Transverse colon (tissue), 4 donors: ENCODE measurements around the gene CARMIL1. TPM values are rescaled to one million over a fixed set of nuclear protein-coding genes. Genes with fewer than 3 reads are reported as not detected.

ENCODE experiments used
- DNase-seq: peaks from one replicate; pipeline ENCODE4 v3.0.0-alpha.2; 2019
- H3K27ac ChIP-seq, 4 donors: fragments of 200-600 bp; sonication (generic); 2 replicates each; pipeline ENCODE4 v1.5.1; 2016 to 2018; ENCODE audit warnings: inconsistent platforms in 4 of 4
- H3K27me3 ChIP-seq: fragments of 200-600 bp; sonication (generic); 2 replicates; pipeline ENCODE4 v1.5.1; 2017; ENCODE audit warnings: inconsistent platforms
- H3K36me3 ChIP-seq, 4 donors: fragments of 200-600 bp; sonication (generic); 2 replicates each; pipeline ENCODE4 v1.5.1; 2017 to 2019; ENCODE audit warnings: inconsistent platforms in 4 of 4
- H3K4me1 ChIP-seq, 4 donors: fragments of 200-600 bp; sonication (generic); 2 replicates each; pipeline ENCODE4 v1.5.1; 2017 to 2020; ENCODE audit warnings: inconsistent platforms in 4 of 4
- H3K4me3 ChIP-seq, 4 donors: fragments of 200-600 bp; sonication (generic); 1 replicate in 1 of 4; 2 replicates in 3 of 4; pipeline versions ENCODE4 v1.5.1 to v1.6.1; 2017 to 2019; ENCODE audit warnings: inconsistent platforms in 4 of 4
- H3K9me3 ChIP-seq, 2 donors: fragments of 200-600 bp; sonication (generic); 2 replicates each; pipeline ENCODE4 v1.5.1; 2017 to 2019; ENCODE audit warnings: inconsistent platforms in 2 of 2
- EP300 ChIP-seq: sonication (generic); formaldehyde crosslinking; IDR thresholded peaks from one replicate; pipeline ENCODE4 v1.6.1; 2017; ENCODE audit warnings: antibody characterized with exemption, low read depth
- POLR2A ChIP-seq: fragments of 450-650 bp; IDR thresholded peaks from one replicate; pipeline ENCODE4 v1.6.1; 2016; ENCODE audit warnings: antibody characterized with exemption, mild to moderate bottlenecking, moderate library complexity
- POLR2AphosphoS5 ChIP-seq, 3 donors: sonication (generic); formaldehyde crosslinking; IDR thresholded peaks; one replicate each; pipeline ENCODE4 v1.6.1; 2016; ENCODE audit warnings: antibody characterized with exemption in 3 of 3
- WGBS, 2 donors: methylation state at CpG; one replicate each; pipeline ENCODE4 v1.1.5; 2018; ENCODE audit warnings: low coverage in 1 of 2; 5-methylcytosine and 5-hydroxymethylcytosine counted together
- in situ Hi-C, 4 donors: fragments of 200-750 bp; cut with MboI; loops; one replicate each; pipeline versions ENCODE4 v1.15.0 to v1.15.1; 2017; ENCODE audit warnings: low sequenced_read_pairs in 3 of 4, low pct_ligation_motif_present in 1 of 4, low pct_unique_long_range_greater_than_20kb in 1 of 4
- intact Hi-C: fragments of 100-400 bp; cut with DNase I; formaldehyde crosslinking; loops from one replicate; pipeline ENCODE4 v1.15.1; 2023; ENCODE audit warnings: low total_unique reads
- total RNA-seq, 4 donors: library from RNA; depleted of rRNA; stranded (reverse); fragments of >200 nt; gene quantifications; one replicate each; pipeline ENCODE4 v1.1.0, GENCODE V29; 2016
- TF ChIP-seq, protein P1 (sequence below), 5 experiments: fragments of 200-600 bp in 3 of 5; fragments of 450-650 bp in 2 of 5; sonication (generic) in 3 of 5; IDR thresholded peaks; 1 replicate in 2 of 5; 2 replicates in 3 of 5; pipeline ENCODE4 v1.5.1; 2016 to 2017; ENCODE audit warnings: antibody characterized with exemption in 5 of 5, inconsistent platforms in 3 of 5, mild to moderate bottlenecking in 2 of 5, moderate library complexity in 1 of 5

The CARMIL1 gene
- total RNA-seq, 4 donors from 2014 or later: 25.1 to 93.5 (median 61.0) TPM

DNA sequence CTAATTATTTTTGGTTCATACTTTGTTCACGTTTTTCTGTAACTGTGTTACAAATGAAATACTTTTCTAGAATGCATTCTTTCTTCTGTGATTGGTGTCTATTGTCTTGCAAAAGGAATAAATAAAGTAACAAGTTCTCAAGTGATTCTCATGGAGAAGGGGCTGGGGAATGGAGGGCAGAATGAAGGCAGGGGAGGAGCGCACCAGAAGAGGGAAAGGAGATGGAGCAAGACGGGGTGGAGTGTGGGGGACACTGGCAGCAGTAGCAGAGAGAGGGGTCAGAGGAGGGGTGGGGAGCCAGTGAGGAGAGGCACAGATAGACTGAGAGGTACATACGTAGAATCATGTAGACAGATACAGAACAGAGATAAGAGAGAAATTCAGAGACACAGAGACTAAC is 136.5 kb downstream of the CARMIL1 start:
- peaks cover 0 to 31% (median 1%) of the 10 kb centered on the region in 4 donors for H3K4me1 ChIP-seq
- intact Hi-C loops (no loop called here), in situ Hi-C loops (no loop called here)
- no peak for DNase-seq
- no peaks in the 10 kb centered on the region for H3K9me3 ChIP-seq
- no peaks in the 10 kb centered on the region for H3K27me3 ChIP-seq
- 85 to 88% methylated on average over 3 to 4 of the region's 4 CpGs for WGBS, 2 donors
- H3K27ac ChIP-seq: no peak overlapping the region
- H3K4me3 ChIP-seq: no peak overlapping the region
- H3K36me3 ChIP-seq: no peaks in the 10 kb centered on the region
- TF ChIP-seq, protein P1, sequence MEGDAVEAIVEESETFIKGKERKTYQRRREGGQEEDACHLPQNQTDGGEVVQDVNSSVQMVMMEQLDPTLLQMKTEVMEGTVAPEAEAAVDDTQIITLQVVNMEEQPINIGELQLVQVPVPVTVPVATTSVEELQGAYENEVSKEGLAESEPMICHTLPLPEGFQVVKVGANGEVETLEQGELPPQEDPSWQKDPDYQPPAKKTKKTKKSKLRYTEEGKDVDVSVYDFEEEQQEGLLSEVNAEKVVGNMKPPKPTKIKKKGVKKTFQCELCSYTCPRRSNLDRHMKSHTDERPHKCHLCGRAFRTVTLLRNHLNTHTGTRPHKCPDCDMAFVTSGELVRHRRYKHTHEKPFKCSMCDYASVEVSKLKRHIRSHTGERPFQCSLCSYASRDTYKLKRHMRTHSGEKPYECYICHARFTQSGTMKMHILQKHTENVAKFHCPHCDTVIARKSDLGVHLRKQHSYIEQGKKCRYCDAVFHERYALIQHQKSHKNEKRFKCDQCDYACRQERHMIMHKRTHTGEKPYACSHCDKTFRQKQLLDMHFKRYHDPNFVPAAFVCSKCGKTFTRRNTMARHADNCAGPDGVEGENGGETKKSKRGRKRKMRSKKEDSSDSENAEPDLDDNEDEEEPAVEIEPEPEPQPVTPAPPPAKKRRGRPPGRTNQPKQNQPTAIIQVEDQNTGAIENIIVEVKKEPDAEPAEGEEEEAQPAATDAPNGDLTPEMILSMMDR (IDR thresholded peaks at IDR 0.05): no peak
- TF ChIP-seq POLR2A (no peak), EP300 (no peak), POLR2AphosphoS5 (IDR thresholded peaks at IDR 0.05) (no peak)

DNA sequence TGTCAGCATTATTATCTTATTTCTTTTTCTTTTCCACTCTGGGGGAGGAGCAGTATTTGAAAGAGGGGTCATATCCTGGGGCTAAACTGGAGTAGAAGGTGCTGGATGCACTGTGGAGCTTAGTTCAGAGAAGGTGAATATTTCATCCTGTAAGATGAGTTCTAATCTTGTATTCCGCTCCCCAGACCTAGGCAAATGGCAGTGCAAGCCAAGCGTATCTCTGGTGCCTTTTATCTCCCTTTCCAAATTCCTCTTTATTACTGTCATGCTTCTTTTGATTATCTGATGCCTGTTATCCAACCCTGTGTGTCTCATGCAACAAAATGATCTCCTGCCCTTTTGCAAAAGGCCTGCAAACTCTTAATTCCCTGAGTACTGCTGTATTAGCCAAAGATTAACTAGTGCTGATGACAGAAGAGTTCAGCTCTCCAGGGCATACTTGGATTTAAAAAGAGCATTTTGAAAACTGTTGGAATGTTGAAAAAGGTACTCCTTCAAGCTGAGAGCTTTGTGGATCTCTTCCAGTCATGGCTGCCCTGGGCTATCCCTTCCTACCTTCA is 138.0 kb downstream of the CARMIL1 start:
- H3K9me3 ChIP-seq: no peaks in the 10 kb centered on the region
- 88% methylated on average over 2 of the region's 2 CpGs for WGBS, 2 donors
- peaks cover 0 to 17% (median 1%) of the 10 kb centered on the region in 4 donors for H3K4me1 ChIP-seq
- in situ Hi-C loops: no loop called here
- H3K27me3 ChIP-seq: no peaks in the 10 kb centered on the region
- DNase-seq: no peak
- no peaks in the 10 kb centered on the region for H3K36me3 ChIP-seq
- intact Hi-C loops: no loop called here
- TF ChIP-seq, protein P1 (IDR thresholded peaks at IDR 0.05): no peak
- no peak for TF ChIP-seq POLR2AphosphoS5 (IDR thresholded peaks at IDR 0.05)
- TF ChIP-seq EP300: no peak
- no peak for TF ChIP-seq POLR2A
- no peak overlapping the region for H3K4me3 ChIP-seq
- H3K27ac ChIP-seq: no peak overlapping the region

DNA sequence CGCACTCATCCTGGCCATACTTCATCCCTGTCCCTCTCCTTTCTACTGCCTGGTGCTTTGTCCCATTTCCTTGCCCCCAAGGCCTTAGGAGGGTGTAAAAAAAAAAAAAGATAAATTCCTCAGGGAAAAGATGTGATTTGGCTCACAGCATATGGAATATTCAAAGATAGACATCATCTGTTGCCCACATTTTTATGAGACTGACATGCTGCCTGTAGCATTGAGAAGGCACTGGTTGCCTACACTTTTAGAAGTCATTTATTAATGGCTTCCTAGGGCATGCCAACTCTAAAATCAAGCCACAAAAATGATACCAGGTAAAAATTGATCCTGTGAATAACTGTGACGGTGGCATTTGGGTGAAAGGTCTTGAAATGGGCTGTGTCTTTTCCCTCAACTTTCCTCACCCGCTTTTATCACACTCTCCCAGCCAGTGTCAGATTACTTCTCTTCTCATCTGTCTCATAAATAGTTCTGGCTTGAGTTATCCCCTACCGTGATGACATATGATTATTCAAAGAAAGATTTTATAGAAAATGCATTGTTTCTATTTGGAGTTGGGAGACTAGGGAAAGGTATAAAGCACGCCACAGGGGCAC is 139.4 kb downstream of the CARMIL1 start:
- TF ChIP-seq POLR2AphosphoS5 (IDR thresholded peaks at IDR 0.05) (no peak), POLR2A (no peak), EP300 (no peak)
- TF ChIP-seq, protein P1 (IDR thresholded peaks at IDR 0.05): no peak
- Histone ChIP-seq H3K36me3 (no peaks in the 10 kb centered on the region), H3K4me1 (peaks cover 0 to 11% (median 1%) of the 10 kb centered on the region in 4 donors), H3K27ac (no peak overlapping the region), H3K4me3 (no peak overlapping the region), H3K27me3 (no peaks in the 10 kb centered on the region), H3K9me3 (no peaks in the 10 kb centered on the region)
- in situ Hi-C loops (no loop called here), intact Hi-C loops (no loop called here)
- WGBS, 2 donors: 73 to 87% methylated on average over 5 of the region's 5 CpGs
- DNase-seq: no peak

GRCh38 chr6:25419879-25420278 is 140.7 kb downstream of the CARMIL1 start:
- Histone ChIP-seq H3K9me3 (no peaks in the 10 kb centered on the region), H3K4me1 (peaks cover 0 to 4% (median 1%) of the 10 kb centered on the region in 4 donors), H3K27ac (no peak overlapping the region), H3K27me3 (no peaks in the 10 kb centered on the region), H3K4me3 (no peak overlapping the region), H3K36me3 (no peaks in the 10 kb centered on the region)
- TF ChIP-seq POLR2AphosphoS5 (IDR thresholded peaks at IDR 0.05) (no peak), POLR2A (no peak), EP300 (no peak)
- TF ChIP-seq, protein P1 (IDR thresholded peaks at IDR 0.05): no peak
- in situ Hi-C loops: no loop called here
- 88 to 96% methylated on average over 2 to 5 of the region's 5 CpGs for WGBS, 2 donors
- DNase-seq: no peak
- intact Hi-C loops: no loop called here
